CD8-positive, alpha-beta memory T cell (primary cell): Measurements from ENCODE around the gene MRPL52. TPM values are rescaled to one million over a fixed set of nuclear protein-coding genes. Genes with fewer than 3 reads are reported as not detected.
A peak's percentile ranks its signal among the peaks of the same experiment; 100 is the strongest.
"Not testable (repeated sequence)": the region's sequence is repeated elsewhere in the genome, so short reads cannot be mapped to it uniquely, and the experiment has no call there.

Experiments used
- CTCF ChIA-PET: fragments of 350-600 bp; sonication (Branson Sonifier 250); formaldehyde crosslinking; loops from one replicate; lab custom pipeline; 2021; ENCODE audit warnings: antibody characterized with exemption; lab: Charles Lee
- POLR2A ChIA-PET: fragments of 350-600 bp; sonication (Branson Sonifier 250); formaldehyde crosslinking; loops from one replicate; lab custom pipeline; 2021; ENCODE audit warnings: antibody characterized with exemption; lab: Charles Lee
- DNase-seq, 5 donors: peaks; one replicate each; pipeline versions ENCODE4 v3.0.0 to v3.0.0-alpha.2; 2020 to 2022; ENCODE audit warnings: mixed read lengths in 1 of 5
- H3K27ac ChIP-seq: one replicate; pipeline ENCODE4 v1.7.0; 2013; ENCODE audit warnings: low read depth, mild to moderate bottlenecking, low read length, moderate library complexity
- H3K27me3 ChIP-seq: 2 replicates; pipeline ENCODE4 v1.7.0; 2013; ENCODE audit warnings: low read length, mild to moderate bottlenecking; ENCODE audit not compliant: insufficient read depth, poor library complexity, severe bottlenecking
- H3K36me3 ChIP-seq: 2 replicates; pipeline ENCODE4 v1.7.0; 2013; ENCODE audit warnings: mild to moderate bottlenecking, low read length, moderate library complexity; ENCODE audit not compliant: insufficient read depth
- H3K4me1 ChIP-seq: 2 replicates; pipeline ENCODE4 v1.7.0; 2013; ENCODE audit warnings: mild to moderate bottlenecking, low read length, moderate library complexity; ENCODE audit not compliant: insufficient read depth
- H3K4me3 ChIP-seq: 2 replicates; pipeline ENCODE4 v1.7.0; 2013; ENCODE audit warnings: mild to moderate bottlenecking, low read length
- H3K9me3 ChIP-seq: 2 replicates; pipeline ENCODE4 v1.7.0; 2013; ENCODE audit warnings: mild to moderate bottlenecking, low read length
- H3K27ac Mint-ChIP-seq, 8 donors: one replicate each; pipeline ENCODE4 v1.8.0; 2020 to 2021; ENCODE audit warnings: mixed read lengths in 8 of 8, mild to moderate bottlenecking in 6 of 8, inconsistent platforms in 3 of 8, moderate library complexity in 3 of 8
- H3K27me3 Mint-ChIP-seq, 2 donors: one replicate each; pipeline ENCODE4 v1.8.0; 2020 to 2021; ENCODE audit warnings: mixed read lengths in 2 of 2, mild to moderate bottlenecking in 1 of 2, moderate library complexity in 1 of 2
- H3K36me3 Mint-ChIP-seq, 3 donors: one replicate each; pipeline ENCODE4 v1.8.0; 2020 to 2021; ENCODE audit warnings: mixed read lengths in 3 of 3, inconsistent platforms in 1 of 3, mild to moderate bottlenecking in 1 of 3
- H3K4me1 Mint-ChIP-seq, 3 donors: one replicate each; pipeline ENCODE4 v1.8.0; 2020 to 2021; ENCODE audit warnings: mixed read lengths in 3 of 3, inconsistent platforms in 1 of 3, mild to moderate bottlenecking in 1 of 3
- H3K4me3 Mint-ChIP-seq, 7 donors: one replicate each; pipeline ENCODE4 v1.8.0; 2020 to 2021; ENCODE audit warnings: mixed read lengths in 7 of 7, mild to moderate bottlenecking in 6 of 7, moderate library complexity in 4 of 7, inconsistent platforms in 2 of 7
- H3K9me3 Mint-ChIP-seq, 5 donors: one replicate each; pipeline ENCODE4 v1.8.0; 2020 to 2022; ENCODE audit warnings: mixed read lengths in 5 of 5, mild to moderate bottlenecking in 3 of 5, moderate library complexity in 2 of 5, inconsistent platforms in 1 of 5
- polyA plus RNA-seq: library from polyadenylated mRNA; unstranded; fragments of 300-500 nt; fragmentation: Illumina TruSeq; gene quantifications from one replicate; pipeline ENCODE4 v1.2.3, GENCODE V29; 2021
- total RNA-seq, 2 experiments: library from RNA; stranded (reverse); gene quantifications; one replicate each; pipeline ENCODE4 v1.2.3, GENCODE V29; 2021

Gene MRPL52
- total and polyA plus RNA-seq, 3 experiments from 2014 or later: 139 to 185 (median 181) TPM

DNA sequence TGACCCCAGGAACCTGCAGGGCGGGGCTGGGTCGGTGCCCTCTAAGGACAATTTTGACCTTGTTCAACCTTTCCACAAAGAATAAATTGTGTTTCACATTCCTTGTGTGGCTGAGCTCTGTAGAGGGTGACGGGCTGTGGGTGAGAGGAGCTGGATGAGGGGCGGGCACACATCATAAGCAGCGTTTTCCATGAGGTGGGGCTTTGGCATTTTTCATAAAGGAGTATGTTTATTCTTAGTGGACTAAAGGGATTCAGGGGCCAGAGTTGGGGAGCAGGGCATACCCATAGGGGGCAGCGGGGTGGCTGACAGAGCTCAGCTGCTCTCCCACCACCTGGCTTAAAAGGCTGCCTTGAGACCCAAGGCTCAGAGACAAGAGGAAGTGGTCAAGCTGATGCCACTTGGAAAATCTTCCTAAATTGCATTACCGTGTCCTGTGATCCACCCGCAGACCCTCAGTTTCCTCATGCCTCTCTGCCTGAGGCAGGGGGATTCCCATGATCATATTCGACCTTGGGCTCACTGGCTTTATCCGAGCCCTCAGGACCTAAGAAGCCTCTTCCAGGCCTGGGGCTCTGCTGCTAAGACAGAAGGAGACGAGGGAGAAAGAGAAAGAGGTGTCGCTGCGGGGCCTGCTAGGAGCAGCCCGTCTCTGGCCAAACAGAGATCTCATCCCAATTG lies 18.1 kb downstream of the MRPL52 start:
- no peak overlapping the region for H3K27ac Mint-ChIP-seq
- H3K4me3 Mint-ChIP-seq: no peak overlapping the region
- ChIA-PET POLR2A (no interaction called here), CTCF (interaction anchor here (0.9 to 8.2 kb wide), 5 partner anchors 14 to 26 kb away, joined by 3 to 149 read pairs (median 3); no protein-coding TSS in a partner anchor)
- H3K9me3 Mint-ChIP-seq: no peaks in the 10 kb centered on the region
- Histone ChIP-seq H3K9me3 (no peaks in the 10 kb centered on the region), H3K27ac (no peak overlapping the region), H3K36me3 (no peaks in the 10 kb centered on the region), H3K27me3 (no peaks in the 10 kb centered on the region), H3K4me3 (no peak overlapping the region), H3K4me1 (peaks cover 2% of the 10 kb centered on the region)
- no peak for DNase-seq
- H3K4me1 Mint-ChIP-seq: peaks cover 0 to 1% (median under 1%) of the 10 kb centered on the region in 3 donors
- peaks cover 15 to 31% of the 10 kb centered on the region in 2 donors for H3K27me3 Mint-ChIP-seq
- no peaks in the 10 kb centered on the region for H3K36me3 Mint-ChIP-seq

DNA sequence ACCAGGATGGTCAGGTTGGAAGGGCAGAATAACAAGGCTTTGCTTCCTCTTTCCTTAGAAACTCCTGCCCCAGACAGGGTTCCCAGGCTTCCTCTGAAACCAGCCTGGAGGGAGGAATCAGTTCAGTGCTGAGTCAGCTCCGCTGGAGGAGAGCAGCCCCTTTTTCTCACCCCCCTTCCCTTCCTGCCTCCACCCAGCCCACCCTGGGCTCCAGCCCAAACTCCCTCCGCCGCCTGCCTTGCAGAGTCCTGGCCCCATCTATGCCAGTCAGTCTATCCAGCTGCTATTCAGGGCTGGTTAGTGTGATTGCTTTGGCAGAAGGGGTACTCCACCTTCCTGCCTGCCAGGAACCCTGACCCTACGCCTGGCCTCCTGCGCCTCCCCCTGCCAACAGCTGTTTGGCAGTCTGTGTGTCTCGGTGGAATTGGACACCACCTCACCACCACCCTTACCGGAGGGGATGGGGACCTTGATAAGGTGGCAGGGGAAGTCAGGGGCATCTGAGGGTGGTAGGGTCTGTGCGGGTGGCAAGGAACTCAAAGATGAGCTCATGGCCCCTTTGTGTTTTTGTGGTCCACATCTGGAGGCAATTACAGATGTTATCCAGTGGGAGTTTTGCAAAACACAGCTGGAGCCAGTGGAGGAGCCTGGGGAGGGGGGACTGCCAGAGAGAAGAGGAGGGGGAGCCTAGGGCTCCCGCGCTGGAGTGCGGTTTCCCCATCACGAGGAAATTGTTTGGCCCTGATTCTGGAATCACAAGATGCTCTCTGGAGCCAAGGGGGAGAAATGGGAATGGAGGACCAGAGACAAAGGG lies 18.9 kb downstream of the MRPL52 start:
- Mint-ChIP-seq H3K4me1 (peaks cover 4 to 8% (median 7%) of the 10 kb centered on the region in 3 donors), H3K4me3 (no peak overlapping the region), H3K27me3 (peaks cover 15 to 27% of the 10 kb centered on the region in 2 donors), H3K9me3 (no peaks in the 10 kb centered on the region), H3K36me3 (no peaks in the 10 kb centered on the region), H3K27ac (peak overlapping the region in 2 of 8 donors; percentile 8 to 50)
- ChIA-PET CTCF (interaction anchor here (1.2 to 8.2 kb wide), 3 partner anchors 13 to 27 kb away, joined by 3 to 149 read pairs (median 6); no protein-coding TSS in a partner anchor), POLR2A (no interaction called here)
- Histone ChIP-seq H3K27ac (no peak overlapping the region), H3K4me1 (peaks cover 9% of the 10 kb centered on the region), H3K4me3 (no peak overlapping the region), H3K9me3 (no peaks in the 10 kb centered on the region), H3K36me3 (no peaks in the 10 kb centered on the region), H3K27me3 (no peaks in the 10 kb centered on the region)
- DNase-seq: peak in 1 of 5 donors; percentile 19

DNA sequence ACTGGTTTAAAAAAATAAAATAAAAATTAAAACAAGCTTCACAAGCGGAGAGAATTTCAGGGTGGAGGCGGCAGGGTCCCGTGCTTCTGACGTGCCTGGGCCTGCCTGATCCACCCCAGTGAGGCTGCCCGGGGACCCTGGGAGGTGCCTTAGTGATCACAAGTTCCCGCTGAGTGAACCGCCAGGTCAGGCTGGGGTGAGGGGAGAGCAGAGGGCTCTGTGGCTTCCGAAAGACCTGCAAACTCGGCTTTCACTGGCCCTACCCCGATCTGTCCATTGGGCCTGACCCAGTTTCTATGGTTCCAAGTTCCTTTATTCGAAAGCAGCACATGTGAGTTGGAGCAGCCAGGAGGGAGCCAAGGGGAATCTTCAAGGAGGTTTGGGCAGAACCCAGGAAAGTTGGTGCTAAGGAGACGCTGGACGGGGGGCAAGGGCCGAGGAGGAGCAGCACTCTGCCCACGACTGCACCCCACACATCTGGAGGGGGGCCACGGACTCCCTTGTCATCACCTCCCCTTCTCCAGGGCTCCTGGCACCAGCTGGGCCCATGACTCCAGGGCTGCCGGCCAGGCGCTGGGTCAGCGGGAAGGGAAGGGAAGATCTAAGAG lies 19.6 kb downstream of the MRPL52 start:
- ChIA-PET POLR2A (no interaction called here), CTCF (interaction anchor here (1.3 to 8.2 kb wide), 3 partner anchors 10 to 27 kb away, joined by 6 to 149 read pairs (median 9); no protein-coding TSS in a partner anchor)
- H3K27ac Mint-ChIP-seq: no peak overlapping the region

DNA sequence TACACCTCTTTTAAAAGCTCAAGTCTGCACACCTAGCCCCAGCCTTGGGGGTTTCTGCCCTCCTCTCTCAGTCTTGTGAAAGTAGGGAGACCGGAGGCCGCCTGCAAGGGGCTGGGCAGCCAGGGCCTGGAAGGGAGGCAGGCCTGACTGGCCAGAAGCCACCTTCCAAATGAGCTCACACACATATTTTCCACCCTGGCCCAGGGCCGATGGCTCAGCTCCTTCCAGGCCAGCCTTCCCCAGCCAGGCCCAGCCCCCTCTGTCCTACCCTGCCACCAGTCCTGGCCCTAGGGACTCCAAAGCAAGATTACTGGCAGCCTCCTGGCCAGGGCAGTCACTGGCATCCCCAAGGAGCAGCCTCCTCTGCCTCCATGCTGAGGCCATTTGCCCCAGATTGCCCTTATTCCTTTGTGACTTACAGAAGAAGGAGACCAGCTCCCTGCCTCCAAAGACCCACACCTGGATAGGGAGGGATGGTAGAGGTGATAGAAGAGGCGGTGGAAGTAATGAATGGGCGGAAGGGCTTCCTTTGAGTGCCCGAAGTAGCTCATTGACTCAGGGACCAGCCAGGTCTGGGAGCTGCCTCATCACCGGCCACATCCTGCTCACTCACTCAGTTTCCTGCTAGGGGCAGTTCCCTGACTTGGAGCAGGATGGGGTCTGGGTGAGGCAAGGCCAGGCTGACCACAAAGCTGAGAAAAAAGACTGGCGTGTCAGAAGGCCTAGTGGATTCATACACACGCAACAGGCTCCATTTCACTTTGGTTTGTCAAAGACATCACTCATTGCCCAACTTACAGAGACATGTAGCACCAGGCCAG lies 21.5 kb downstream of the MRPL52 start:
- peaks cover 4% of the 10 kb centered on the region for H3K27me3 ChIP-seq
- Mint-ChIP-seq H3K9me3 (no peaks in the 10 kb centered on the region), H3K4me3 (no peak overlapping the region), H3K4me1 (peaks cover 4 to 10% (median 9%) of the 10 kb centered on the region in 3 donors), H3K27me3 (peaks cover 10 to 28% of the 10 kb centered on the region in 2 donors), H3K27ac (peak overlapping the region in 1 of 8 donors; percentile 60), H3K36me3 (no peaks in the 10 kb centered on the region)
- no peak overlapping the region for H3K27ac ChIP-seq
- POLR2A ChIA-PET: interaction anchor here (0.5 kb wide), 1 partner anchor 86 kb away, joined by 4 read pairs; no protein-coding TSS in a partner anchor
- peaks cover 12% of the 10 kb centered on the region for H3K4me1 ChIP-seq
- DNase-seq: no peak
- H3K4me3 ChIP-seq: no peak overlapping the region
- CTCF ChIA-PET: interaction anchor here (1.1 to 8.2 kb wide), 10 partner anchors 10 to 294 kb away, joined by 3 to 149 read pairs (median 9); partner anchors contain the start of genes ABHD4 and MRPL52
- no peaks in the 10 kb centered on the region for H3K9me3 ChIP-seq
- no peaks in the 10 kb centered on the region for H3K36me3 ChIP-seq

More for the DNA sequence above, 19.6 kb downstream of the MRPL52 start:
- Mint-ChIP-seq H3K27me3 (peaks cover 15 to 27% of the 10 kb centered on the region in 2 donors), H3K4me3 (no peak overlapping the region), H3K36me3 (no peaks in the 10 kb centered on the region), H3K9me3 (no peaks in the 10 kb centered on the region), H3K4me1 (peaks cover 4 to 9% (median 7%) of the 10 kb centered on the region in 3 donors)
- Histone ChIP-seq H3K27ac (no peak overlapping the region), H3K4me1 (peaks cover 12% of the 10 kb centered on the region), H3K36me3 (no peaks in the 10 kb centered on the region), H3K9me3 (no peaks in the 10 kb centered on the region), H3K4me3 (no peak overlapping the region), H3K27me3 (no peaks in the 10 kb centered on the region)
- DNase-seq: no peak

DNA sequence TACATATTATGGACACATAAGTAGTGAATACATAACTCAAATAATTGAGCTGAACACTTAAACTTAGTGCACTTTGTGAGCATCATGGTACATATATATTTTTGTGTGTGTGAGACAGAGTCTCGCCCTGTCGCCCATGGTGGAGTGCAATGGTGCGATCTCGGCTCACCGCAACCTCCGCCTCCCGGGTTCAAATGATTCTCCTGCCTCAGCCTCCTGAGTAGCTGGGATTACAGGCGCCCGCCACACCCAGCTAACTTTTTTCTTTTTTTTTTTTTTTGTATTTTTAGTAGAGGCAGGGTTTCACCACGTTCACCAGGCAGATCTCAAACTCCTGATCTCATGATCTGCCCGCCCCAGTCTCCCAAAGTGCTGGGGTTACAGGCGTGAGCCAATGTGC lies 22.5 kb downstream of the MRPL52 start:
- ChIA-PET POLR2A (interaction anchor here (1.5 kb wide), 1 partner anchor 29 kb away, joined by 5 read pairs; no protein-coding TSS in a partner anchor), CTCF (interaction anchor here (0.6 to 8.2 kb wide), 23 partner anchors 9 to 285 kb away, joined by 3 to 149 read pairs (median 7); partner anchors contain the start of genes DAD1, LRP10, MRPL52 and OXA1L)
- H3K27me3 ChIP-seq, H3K36me3 ChIP-seq, H3K27ac ChIP-seq, DNase-seq, H3K4me3 Mint-ChIP-seq, H3K9me3 Mint-ChIP-seq, H3K36me3 Mint-ChIP-seq, H3K4me3 ChIP-seq, H3K27ac Mint-ChIP-seq, H3K9me3 ChIP-seq: not testable (repeated sequence)
- peaks cover 10 to 26% of the 10 kb centered on the region in 2 donors for H3K27me3 Mint-ChIP-seq
- H3K4me1 Mint-ChIP-seq: peaks cover 4 to 12% (median 12%) of the 10 kb centered on the region in 3 donors
- peaks cover 12% of the 10 kb centered on the region for H3K4me1 ChIP-seq

DNA sequence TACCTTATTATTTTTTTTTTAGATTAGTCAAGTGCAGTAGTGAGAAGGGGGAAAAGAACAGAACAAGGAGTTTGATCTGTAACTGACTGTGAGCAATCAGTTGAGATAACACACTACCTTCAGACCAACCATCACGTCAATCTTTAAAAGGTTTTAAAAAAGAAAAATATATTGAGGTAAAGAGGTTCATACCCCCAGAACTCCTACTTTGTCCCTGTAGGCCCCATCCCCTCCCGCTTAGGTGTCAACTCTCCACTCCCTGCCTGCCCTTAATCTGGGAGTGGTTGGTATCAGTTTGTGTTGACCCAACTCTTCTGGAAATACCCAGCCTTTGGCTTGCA lies 22.9 kb downstream of the MRPL52 start:
- peaks cover 10 to 29% of the 10 kb centered on the region in 2 donors for H3K27me3 Mint-ChIP-seq
- no peak overlapping the region for H3K4me3 Mint-ChIP-seq
- no peaks in the 10 kb centered on the region for H3K36me3 ChIP-seq

More for the DNA sequence above, 22.9 kb downstream of the MRPL52 start:
- H3K4me1 Mint-ChIP-seq: peaks cover 4 to 13% (median 12%) of the 10 kb centered on the region in 3 donors
- ChIA-PET CTCF (interaction anchor here (0.6 to 8.2 kb wide), 27 partner anchors 8 to 1028 kb away, joined by 3 to 149 read pairs (median 5); partner anchors contain the start of genes DAD1, LRP10, MRPL52 and OXA1L), POLR2A (interaction anchor here (1.0 to 1.5 kb wide), 2 partner anchors 26 to 29 kb away, joined by 4 to 5 read pairs; no protein-coding TSS in a partner anchor)
- H3K9me3 Mint-ChIP-seq: no peaks in the 10 kb centered on the region
- no peak for DNase-seq
- H3K4me1 ChIP-seq: peaks cover 12% of the 10 kb centered on the region
- H3K9me3 ChIP-seq: no peaks in the 10 kb centered on the region
- H3K4me3 ChIP-seq: no peak overlapping the region
- H3K27me3 ChIP-seq: peaks cover 6% of the 10 kb centered on the region
- no peak overlapping the region for H3K27ac Mint-ChIP-seq
- H3K27ac ChIP-seq: no peak overlapping the region
- no peaks in the 10 kb centered on the region for H3K36me3 Mint-ChIP-seq
